GM12801 (cell line): ENCODE data around the gene E4F1.

ENCODE experiments used
- TF ChIP-seq, protein P1 (sequence below): IDR thresholded peaks from one replicate; pipeline ENCODE4 v1.5.1; 2011; ENCODE audit warnings: control low read depth; ENCODE audit not compliant: insufficient read length; ENCODE audit errors: extremely low read depth

E4F1 gene

DNA sequence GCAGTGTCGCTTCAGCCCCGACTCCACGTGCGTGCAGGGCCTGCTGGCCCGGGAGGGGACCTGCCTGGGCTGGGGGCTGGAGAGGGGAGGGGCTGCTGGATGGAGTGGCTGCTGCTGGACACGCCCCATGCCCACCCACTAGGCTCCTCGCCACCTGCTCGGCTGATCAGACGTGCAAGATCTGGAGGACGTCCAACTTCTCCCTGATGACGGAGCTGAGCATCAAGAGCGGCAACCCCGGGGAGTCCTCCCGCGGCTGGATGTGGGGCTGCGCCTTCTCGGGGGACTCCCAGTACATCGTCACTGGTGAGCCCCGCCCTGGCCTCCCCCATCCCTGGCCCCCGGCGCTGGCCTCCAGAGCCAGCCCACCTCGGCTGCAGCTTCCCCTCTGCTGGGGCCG, 15.1 kb upstream of the E4F1 start:
- TF ChIP-seq, protein P1, sequence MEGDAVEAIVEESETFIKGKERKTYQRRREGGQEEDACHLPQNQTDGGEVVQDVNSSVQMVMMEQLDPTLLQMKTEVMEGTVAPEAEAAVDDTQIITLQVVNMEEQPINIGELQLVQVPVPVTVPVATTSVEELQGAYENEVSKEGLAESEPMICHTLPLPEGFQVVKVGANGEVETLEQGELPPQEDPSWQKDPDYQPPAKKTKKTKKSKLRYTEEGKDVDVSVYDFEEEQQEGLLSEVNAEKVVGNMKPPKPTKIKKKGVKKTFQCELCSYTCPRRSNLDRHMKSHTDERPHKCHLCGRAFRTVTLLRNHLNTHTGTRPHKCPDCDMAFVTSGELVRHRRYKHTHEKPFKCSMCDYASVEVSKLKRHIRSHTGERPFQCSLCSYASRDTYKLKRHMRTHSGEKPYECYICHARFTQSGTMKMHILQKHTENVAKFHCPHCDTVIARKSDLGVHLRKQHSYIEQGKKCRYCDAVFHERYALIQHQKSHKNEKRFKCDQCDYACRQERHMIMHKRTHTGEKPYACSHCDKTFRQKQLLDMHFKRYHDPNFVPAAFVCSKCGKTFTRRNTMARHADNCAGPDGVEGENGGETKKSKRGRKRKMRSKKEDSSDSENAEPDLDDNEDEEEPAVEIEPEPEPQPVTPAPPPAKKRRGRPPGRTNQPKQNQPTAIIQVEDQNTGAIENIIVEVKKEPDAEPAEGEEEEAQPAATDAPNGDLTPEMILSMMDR, result no peak

DNA sequence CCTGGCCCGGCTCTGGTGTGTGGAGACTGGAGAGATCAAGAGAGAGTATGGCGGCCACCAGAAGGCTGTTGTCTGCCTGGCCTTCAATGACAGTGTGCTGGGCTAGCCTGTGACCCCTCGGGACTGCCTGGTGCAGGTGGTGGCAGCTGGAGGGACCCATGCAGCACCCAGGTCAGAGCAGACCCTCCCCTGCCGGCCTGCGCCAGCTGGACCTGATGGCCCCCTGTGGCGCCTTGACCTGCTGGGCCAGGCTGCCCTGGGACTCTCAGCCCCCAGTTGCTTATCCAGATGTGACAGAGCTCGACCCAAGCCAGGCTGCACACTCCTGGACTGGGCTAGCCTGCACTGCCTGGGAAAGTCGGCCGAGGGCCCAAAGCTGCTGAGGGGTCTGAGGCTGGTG, 14.6 kb upstream of the E4F1 start:
- TF ChIP-seq, protein P1, result no peak

DNA sequence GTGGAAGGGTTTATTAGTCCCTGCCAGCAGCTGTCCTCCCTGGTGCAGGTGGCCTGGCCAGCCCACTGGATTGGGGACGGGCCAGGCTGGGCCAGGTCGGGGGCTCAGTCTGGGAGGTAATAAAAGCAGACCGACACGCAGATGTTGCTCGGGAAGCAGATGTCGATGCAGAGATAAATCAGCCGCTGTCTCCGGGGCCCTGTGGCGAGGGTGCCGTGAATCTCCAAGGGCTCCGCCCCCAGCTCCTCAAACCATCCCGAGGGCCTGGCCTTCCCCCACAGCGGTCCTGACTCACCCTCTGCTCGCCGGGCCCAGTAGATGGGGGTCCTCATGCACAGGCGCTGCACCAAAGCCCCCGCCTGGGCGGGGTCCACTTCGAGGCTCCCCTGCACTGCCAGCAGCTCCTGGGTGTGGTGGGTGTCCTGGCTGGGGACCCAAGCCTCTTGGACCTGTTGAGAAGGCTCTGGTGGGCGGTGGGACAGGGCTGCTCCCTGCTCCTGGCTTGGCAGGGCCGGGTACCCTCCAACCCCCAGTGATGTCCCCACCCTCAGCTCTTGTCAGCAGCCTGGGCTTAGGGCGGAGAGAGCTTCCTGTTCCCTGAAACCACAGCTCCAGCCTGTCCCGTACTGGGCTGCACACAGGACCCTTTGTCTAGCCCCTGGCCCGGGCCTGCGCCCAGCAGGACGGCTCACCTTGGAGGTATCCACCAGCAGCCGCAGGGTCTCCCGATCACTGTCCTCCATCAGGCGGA, 14.0 kb upstream of the E4F1 start:
- TF ChIP-seq, protein P1, result no peak

DNA sequence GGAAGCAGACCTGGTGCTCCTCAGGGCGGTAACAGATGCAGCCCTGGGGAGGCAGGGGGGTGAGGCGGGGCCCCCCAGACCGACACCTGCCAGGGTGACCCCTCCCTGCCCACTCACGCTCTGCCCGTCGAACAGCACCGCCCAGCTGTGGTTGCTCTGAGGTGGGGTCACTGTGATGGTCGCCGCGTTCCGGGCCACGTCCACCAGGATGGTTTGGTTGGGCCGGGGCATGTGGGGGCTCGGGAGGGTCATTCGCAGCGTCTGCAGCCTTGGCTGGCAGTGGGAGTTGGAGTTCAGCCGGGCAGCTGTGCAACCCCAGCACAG, 13.4 kb upstream of the E4F1 start:
- TF ChIP-seq, protein P1, result no peak

GRCh38 chr16:2210386-2211365, 12.7 kb upstream of the E4F1 start, which contains the start of gene BRICD5:
Gene BRICD5 (minus strand): TSS chr16:2210863. CDS start chr16:2210833, 30 bp downstream.
- TF ChIP-seq, protein P1, result no peak

GRCh38 chr16:2211923-2212347, 11.5 kb upstream of the E4F1 start:
- TF ChIP-seq, protein P1, result no peak
